ENCODE measurements around the gene LSAMP. TPM values are rescaled to one million over a fixed set of nuclear protein-coding genes. Genes with fewer than 3 reads are reported as not detected.

LSAMP gene
- total and polyA plus RNA-seq, 2 of the 4 experiments (the other 2 are of a cell fraction) = 7.9 to 8.0 TPM

DNA sequence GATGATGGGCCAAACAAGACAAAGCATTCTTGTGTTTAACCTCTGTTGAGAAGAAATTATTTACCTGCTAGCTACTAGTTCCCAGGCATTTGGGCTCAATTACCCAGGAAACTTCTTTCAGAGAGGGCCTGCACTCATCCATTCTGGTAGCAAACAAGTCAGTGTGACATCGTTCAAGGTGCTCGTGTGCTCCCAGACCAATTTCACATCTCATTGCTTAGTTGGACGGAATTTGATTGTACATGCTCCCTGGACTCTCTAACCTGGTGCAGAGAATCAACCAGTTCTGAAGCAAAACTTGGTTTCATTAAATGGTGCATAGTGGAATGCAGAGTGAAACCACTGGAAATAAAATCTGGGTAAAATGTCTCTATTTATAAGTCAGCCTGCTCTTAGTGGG lies 392.7 kb downstream of the LSAMP start:
- H3K4me3 ChIP-seq (ENCODE audit: insufficient read depth, low read depth, low read length) = no peak overlapping the region
- H2AK5ac ChIP-seq (ENCODE audit: low read depth, low read length) = no peak overlapping the region
- H3K27me3 ChIP-seq (ENCODE audit: control insufficient read depth, insufficient read depth, low read length) = no peaks in the 10 kb centered on the region
- H3K27ac ChIP-seq (ENCODE audit: insufficient read depth, low read length) = no peak overlapping the region
- in situ Hi-C loops (cut with MboI; ENCODE audit: low sequenced_read_pairs) (no loop called here), intact Hi-C loops (cut with micrococcal nuclease) (no loop called here), dilution Hi-C loops (cut with HindIII; ENCODE audit: low sequenced_read_pairs, unreplicated experiment) (no loop called here)
- ATAC-seq (ENCODE audit: low read depth) (no peak), DNase-seq (no peak)
- H3K9me1 ChIP-seq (ENCODE audit: insufficient read depth, low read length) = no peaks in the 10 kb centered on the region
- no peak overlapping the region for H4K8ac ChIP-seq (ENCODE audit: low read depth in 2 of 2, low read length in 2 of 2)
- TF ChIP-seq RFX5 (IDR thresholded peaks at IDR 0.05; ENCODE audit: low read depth, low read length) (no peak), FOS (IDR thresholded peaks at IDR 0.05; ENCODE audit: low read depth, low read length) (no peak), RAD21 (IDR thresholded peaks at IDR 0.05; ENCODE audit: low read length) (no peak), SMC3 (IDR thresholded peaks at IDR 0.05; ENCODE audit: low read depth, low read length) (no peak), MXI1 (IDR thresholded peaks at IDR 0.05; ENCODE audit: borderline replicate concordance, low read depth, low read length) (no peak), MAFK (IDR thresholded peaks at IDR 0.05; ENCODE audit: low read depth, low read length) (no peak), CHD1 (IDR thresholded peaks at IDR 0.05; ENCODE audit: low read depth, low read length) (no peak), MAZ (IDR thresholded peaks at IDR 0.05; ENCODE audit: borderline replicate concordance, low read depth, low read length) (no peak), BHLHE40 (IDR thresholded peaks at IDR 0.05; ENCODE audit: low read depth, low read length) (no peak), CEBPB (IDR thresholded peaks at IDR 0.05; ENCODE audit: low read depth, low read length) (no peak), RCOR1 (IDR thresholded peaks at IDR 0.05; ENCODE audit: insufficient replicate concordance, low read length) (no peak), NFE2L2 (IDR thresholded peaks at IDR 0.05; ENCODE audit: low read depth, low read length) (no peak)
- TF ChIP-seq, protein P1, sequence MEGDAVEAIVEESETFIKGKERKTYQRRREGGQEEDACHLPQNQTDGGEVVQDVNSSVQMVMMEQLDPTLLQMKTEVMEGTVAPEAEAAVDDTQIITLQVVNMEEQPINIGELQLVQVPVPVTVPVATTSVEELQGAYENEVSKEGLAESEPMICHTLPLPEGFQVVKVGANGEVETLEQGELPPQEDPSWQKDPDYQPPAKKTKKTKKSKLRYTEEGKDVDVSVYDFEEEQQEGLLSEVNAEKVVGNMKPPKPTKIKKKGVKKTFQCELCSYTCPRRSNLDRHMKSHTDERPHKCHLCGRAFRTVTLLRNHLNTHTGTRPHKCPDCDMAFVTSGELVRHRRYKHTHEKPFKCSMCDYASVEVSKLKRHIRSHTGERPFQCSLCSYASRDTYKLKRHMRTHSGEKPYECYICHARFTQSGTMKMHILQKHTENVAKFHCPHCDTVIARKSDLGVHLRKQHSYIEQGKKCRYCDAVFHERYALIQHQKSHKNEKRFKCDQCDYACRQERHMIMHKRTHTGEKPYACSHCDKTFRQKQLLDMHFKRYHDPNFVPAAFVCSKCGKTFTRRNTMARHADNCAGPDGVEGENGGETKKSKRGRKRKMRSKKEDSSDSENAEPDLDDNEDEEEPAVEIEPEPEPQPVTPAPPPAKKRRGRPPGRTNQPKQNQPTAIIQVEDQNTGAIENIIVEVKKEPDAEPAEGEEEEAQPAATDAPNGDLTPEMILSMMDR (conservative IDR thresholded peaks at IDR 0.05; ENCODE audit: low read depth, low read length) = no peak
- TF ChIP-seq, protein P2, sequence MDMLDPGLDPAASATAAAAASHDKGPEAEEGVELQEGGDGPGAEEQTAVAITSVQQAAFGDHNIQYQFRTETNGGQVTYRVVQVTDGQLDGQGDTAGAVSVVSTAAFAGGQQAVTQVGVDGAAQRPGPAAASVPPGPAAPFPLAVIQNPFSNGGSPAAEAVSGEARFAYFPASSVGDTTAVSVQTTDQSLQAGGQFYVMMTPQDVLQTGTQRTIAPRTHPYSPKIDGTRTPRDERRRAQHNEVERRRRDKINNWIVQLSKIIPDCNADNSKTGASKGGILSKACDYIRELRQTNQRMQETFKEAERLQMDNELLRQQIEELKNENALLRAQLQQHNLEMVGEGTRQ (IDR thresholded peaks at IDR 0.05; ENCODE audit: low read depth, low read length) = no peak
- no peak overlapping the region for H2BK120ac ChIP-seq (ENCODE audit: low read depth, low read length)
- H3K36me3 ChIP-seq (ENCODE audit: control insufficient read depth, insufficient read depth, low read length) = no peaks in the 10 kb centered on the region
- H2BK15ac ChIP-seq (ENCODE audit: low read depth, low read length) = no peak overlapping the region
- no peak overlapping the region for H4K91ac ChIP-seq (ENCODE audit: insufficient read depth, low read depth, low read length)
- no peak overlapping the region for H3K14ac ChIP-seq (replicated peaks; ENCODE audit: low read depth, low read length)
- H3K9ac ChIP-seq (ENCODE audit: low read depth, low read length) = no peak overlapping the region
- POLR2A ChIA-PET (ENCODE audit: unreplicated experiment) = no interaction called here
- no peak overlapping the region for H3K18ac ChIP-seq (ENCODE audit: low read depth, low read length)
- no peak overlapping the region for H3K56ac ChIP-seq (ENCODE audit: extremely low read depth, insufficient read depth, low read length)
- H2BK5ac ChIP-seq (ENCODE audit: low read depth, low read length, poor library complexity, severe bottlenecking) = no peak overlapping the region
- no peak overlapping the region for H4K5ac ChIP-seq (ENCODE audit: low read depth, low read length)
- no peak overlapping the region for H3K23ac ChIP-seq (ENCODE audit: low read depth, low read length)
- CTCF ChIA-PET = no interaction called here
- H2BK20ac ChIP-seq (ENCODE audit: low read depth, low read length) = no peak overlapping the region
- no peaks in the 10 kb centered on the region for H3K79me1 ChIP-seq (ENCODE audit: low read depth in 1 of 2, low read length in 2 of 2)
- H3K4me1 ChIP-seq (ENCODE audit: control insufficient read depth, insufficient read depth, low read length) = no peaks in the 10 kb centered on the region
- no peaks in the 10 kb centered on the region for H4K20me1 ChIP-seq (ENCODE audit: insufficient read depth, low read length)
- no peak overlapping the region for H3K4me2 ChIP-seq (ENCODE audit: low read depth, low read length)
- no peaks in the 10 kb centered on the region for H3K9me3 ChIP-seq (ENCODE audit: control insufficient read depth, insufficient read depth, low read length)
- H2AK9ac ChIP-seq (replicated peaks; ENCODE audit: low read depth, low read length, poor library complexity) = no peak overlapping the region
- no peak overlapping the region for H2AFZ ChIP-seq (replicated peaks; ENCODE audit: low read length, poor library complexity)
- no peak overlapping the region for H3K4ac ChIP-seq (ENCODE audit: low read depth, low read length)
- no CpG with 5 or more reads among the region's 3 CpGs for WGBS, 2 experiments (ENCODE audit: extremely low coverage in 2 of 2, insufficient read length in 1 of 2)
- BruUV-seq (replicated peaks) = no TSS peak
